ENCODE measurements around the gene TIGD1.
"Not testable (repeated sequence)": the region's sequence is repeated elsewhere in the genome, so short reads cannot be mapped to it uniquely, and the experiment has no call there.

Gene TIGD1

DNA sequence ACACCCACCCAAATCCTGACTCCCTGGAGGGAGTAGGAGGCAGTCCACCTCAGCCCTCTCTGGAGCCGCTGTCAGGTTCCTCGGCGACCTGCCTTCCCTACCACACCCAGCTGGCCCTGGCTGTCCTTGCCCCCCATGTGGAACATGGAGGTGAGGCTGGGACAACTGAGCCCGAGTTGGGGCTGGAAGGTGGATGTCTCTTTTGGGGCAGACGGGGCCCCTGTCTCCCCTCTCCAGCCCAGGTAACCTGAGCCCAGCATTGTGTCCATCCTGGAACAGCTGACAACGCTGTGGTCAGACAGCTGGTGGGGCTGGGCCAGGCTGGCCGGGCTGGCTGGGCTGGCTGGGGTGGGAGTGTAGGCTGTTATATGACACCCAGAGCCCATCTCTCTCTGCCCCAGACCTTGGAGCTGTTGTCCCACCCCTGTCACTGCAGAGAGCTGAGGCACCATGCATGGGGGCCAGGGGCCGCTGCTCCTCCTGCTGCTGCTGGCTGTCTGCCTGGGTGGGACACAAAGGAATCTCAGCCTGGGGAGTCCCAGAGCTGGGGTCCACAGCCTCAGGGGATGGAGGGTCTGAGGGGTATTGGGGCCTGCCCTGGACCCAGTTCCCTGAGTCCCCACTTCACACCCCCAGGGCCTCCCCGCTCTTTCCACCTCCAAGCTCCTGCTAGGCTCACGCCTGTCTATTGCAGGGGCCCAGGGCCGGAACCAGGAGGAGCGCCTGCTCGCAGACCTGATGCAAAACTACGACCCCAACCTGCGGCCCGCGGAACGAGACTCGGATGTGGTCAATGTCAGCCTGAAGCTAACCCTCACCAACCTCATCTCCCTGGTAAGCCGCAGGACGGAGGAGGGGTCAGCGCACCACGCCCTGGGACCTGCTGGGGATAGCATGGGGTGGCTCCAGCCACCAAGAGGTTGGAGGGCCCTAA lies 10.8 kb downstream of the TIGD1 start, which contains the start of gene CHRNG:
CHRNG (plus strand) TSS at position 395 of the 934 bp plus-strand sequence; CDS start at position 451, 56 bp downstream.
- no peak for DNase-seq (ENCODE audit: low read depth in 2 of 2)

- DNase-seq (ENCODE audit: low read depth in 2 of 2): no peak
Measured at GRCh38 chr2:232538671-232539070, 11.7 kb downstream of the TIGD1 start.

DNA sequence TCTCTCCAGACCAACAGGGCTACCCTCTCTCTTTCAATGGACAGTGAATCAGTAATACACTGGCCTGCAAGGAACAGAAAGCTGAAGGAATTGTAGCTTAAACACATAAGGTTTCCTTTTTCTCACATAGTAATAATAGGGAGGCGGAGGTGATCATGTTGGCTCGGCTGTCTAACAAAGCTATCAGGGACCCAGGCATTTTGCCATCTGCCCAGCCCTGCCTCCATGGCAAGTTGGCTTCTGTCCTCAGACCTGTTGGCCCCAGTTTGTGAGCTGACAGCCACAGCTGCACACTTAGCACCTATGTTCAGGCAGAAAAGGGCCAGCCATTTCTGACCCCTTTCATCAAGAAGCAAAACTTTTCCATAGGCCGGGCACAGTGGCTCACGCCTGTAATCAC lies 12.9 kb downstream of the TIGD1 start:
- DNase-seq (ENCODE audit: low read depth in 2 of 2): no peak

GRCh38 chr2:232537079-232537478 lies 13.3 kb downstream of the TIGD1 start:
- DNase-seq (ENCODE audit: low read depth in 2 of 2): no peak

DNA sequence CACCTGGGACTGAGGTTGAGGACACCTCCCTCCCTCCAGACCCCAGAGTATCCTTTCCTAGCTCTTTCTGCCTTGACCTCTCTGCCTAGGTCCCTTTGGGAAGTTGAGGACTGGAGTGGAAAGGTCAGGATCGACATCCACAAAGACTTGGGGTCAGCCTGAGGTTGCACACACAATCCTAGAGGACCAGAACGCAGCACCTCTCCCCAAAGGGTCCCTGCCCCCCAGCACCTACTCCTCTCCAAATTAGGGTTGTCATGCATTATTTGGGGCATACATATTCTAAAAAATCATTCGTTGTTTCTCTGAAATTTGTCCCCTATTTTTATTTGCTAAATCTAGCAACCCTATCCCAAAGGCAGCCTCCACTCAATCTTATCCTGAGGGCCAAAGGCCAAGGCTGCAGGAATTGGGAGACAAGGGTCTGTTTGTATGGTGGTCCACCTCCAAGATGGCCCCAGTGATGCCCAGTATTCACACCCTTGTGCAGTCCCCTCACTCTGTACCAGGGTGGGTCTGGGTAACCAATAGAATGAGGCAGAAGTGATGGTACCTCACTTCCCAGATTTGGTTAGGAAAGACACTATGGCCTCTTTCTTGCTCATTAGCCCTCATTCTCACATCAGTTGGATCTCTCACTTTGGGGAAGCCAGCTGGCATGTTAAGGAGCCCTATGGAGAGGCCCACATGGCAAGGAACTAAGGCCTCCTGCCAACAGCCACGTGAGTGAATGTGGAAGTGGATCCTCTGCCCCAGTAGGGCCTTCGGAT lies 14.4 kb downstream of the TIGD1 start:
- no peak for DNase-seq (ENCODE audit: low read depth in 2 of 2)

GRCh38 chr2:232534940-232535651 lies 15.3 kb downstream of the TIGD1 start:
- DNase-seq (ENCODE audit: low read depth in 2 of 2): no peak

DNA sequence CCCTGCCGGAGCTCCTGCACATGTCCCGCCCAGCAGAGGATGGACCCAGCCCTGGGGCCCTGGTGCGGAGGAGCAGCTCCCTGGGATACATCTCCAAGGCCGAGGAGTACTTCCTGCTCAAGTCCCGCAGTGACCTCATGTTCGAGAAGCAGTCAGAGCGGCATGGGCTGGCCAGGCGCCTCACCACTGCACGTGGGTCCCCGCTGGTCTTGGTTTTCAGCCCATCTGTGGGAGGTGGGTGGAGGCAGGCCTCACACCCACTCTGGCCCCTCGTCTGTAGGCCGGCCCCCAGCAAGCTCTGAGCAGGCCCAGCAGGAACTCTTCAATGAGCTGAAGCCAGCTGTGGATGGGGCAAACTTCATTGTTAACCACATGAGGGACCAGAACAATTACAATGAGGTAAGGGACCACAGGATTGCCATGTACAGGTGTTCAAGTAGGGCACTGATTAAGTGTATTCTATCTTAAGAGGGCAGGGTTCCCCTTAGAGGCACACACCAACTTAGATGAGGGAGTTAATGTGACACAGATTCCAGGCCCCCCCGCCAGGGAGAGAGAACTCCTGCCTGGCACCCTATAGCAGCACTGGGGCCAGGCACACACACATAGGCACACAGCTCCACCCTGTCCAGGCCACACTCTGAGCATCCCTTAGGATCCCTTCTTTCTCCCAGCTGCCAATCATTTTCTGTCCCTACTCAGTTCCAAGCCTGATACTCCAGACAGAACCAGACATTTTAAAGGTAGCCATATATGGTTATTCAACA lies 16.2 kb downstream of the TIGD1 start:
- no peak for DNase-seq (ENCODE audit: low read depth in 2 of 2)

- DNase-seq (ENCODE audit: low read depth in 2 of 2): not testable (repeated sequence)
Measured at GRCh38 chr2:232532821-232533220, 17.5 kb downstream of the TIGD1 start.

GRCh38 chr2:232532419-232532818 lies 17.9 kb downstream of the TIGD1 start:
- DNase-seq (ENCODE audit: low read depth in 2 of 2): no peak

- no peak for DNase-seq (ENCODE audit: low read depth in 2 of 2)
Measured at GRCh38 chr2:232530626-232531260, 19.6 kb downstream of the TIGD1 start.

DNA sequence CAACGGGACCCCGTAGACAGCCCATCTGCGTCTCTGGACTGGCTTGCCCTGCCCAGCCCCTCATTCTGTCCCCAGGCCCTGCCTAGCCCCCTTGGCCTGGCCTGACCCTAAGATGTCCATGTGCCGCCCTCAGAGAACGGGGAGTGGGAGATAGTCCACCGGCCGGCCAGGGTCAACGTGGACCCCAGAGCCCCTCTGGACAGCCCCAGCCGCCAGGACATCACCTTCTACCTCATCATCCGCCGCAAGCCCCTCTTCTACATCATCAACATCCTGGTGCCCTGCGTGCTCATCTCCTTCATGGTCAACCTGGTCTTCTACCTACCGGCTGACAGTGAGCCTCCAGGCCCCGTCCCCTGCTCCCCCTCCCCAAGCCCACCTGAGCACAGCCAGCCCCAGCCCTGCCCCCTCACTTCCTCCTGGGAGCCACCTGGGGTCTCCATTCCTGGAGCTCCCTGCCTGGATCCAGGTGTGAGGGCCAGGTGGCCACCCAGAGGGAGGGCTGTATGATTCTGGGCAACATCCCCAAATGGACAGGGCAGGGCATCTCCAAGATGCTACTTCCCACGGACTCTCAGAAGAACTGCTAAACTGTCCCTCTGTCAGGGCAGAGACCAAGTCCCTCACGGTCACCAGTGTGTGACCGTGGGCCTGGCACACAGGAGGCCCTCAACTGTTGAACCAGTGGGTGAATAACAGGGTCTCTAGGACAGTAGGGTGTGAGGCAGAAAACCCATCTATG lies 20.4 kb downstream of the TIGD1 start:
- no peak for DNase-seq (ENCODE audit: low read depth in 2 of 2)

DNA sequence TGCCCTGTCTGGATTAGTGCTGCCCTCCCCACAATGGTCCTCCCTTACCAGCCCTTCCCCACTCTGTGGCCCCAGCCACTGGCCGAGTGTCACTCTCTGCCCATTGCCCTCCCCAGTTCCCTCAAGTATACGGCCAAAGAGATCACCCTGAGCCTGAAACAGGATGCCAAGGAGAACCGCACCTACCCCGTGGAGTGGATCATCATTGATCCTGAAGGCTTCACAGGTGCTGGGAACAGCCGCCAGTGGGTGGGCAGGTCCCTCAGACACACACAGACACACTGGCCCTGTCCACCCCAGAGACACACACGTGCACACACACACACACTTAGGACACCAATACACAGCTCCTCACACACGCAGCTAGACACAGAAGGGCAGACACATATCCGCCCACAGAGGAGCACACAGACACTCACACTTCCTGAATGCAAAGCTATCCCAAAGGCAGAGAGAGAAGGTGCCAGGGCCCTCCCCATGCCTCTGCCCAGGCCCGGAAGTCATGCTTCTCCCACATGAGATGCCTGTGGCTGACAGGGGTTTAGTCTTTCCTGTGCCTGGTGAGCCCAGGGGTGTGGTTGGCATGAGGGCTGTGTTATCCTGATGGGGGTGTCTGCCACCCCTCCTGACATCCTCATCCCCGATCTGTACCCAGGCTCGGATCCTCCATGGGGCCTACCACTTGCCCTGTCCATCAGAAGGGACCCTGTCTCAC lies 21.5 kb downstream of the TIGD1 start:
- no peak for DNase-seq (ENCODE audit: low read depth in 2 of 2)

- DNase-seq (ENCODE audit: low read depth in 2 of 2): no peak
Measured at GRCh38 chr2:232527905-232528470, 22.4 kb downstream of the TIGD1 start.

GRCh38 chr2:232526372-232526941 lies 23.9 kb downstream of the TIGD1 start:
- no peak for DNase-seq (ENCODE audit: low read depth in 2 of 2)

DNA sequence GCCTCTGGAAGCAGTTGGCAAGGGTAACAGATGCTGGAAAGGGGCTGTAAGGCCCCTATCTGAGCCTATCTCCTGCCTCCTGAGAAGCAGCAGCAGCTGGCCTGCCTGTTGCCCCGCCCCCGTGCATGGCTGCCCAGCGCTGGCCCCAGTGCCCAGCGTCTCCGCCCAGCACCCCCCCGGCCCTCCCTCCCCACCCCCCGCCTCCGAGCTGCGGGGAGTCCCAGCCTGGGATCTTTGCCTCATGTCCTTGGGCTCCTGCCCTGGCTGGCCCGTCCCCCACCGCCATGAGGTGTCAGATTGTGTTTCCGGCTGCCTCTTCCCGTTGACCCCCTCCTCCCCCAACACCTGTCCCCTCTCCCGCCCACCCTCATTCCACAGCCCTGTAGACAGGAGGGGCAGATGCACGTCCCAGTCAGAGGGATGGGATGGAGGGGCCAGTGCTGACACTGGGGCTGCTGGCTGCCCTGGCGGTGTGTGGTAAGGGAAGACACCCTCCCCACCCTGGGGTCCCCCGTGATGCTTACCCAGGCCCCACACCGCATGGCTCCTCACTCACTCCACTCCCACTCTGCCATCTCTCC lies 24.5 kb downstream of the TIGD1 start, which contains the start of gene CHRND:
CHRND (plus strand) TSS at position 370 of the 581 bp plus-strand sequence; CDS start at position 426, 56 bp downstream.
- DNase-seq (ENCODE audit: low read depth in 2 of 2): no peak

- no peak for DNase-seq (ENCODE audit: low read depth in 2 of 2)
Measured at GRCh38 chr2:232525199-232525598, 25.2 kb downstream of the TIGD1 start.

DNA sequence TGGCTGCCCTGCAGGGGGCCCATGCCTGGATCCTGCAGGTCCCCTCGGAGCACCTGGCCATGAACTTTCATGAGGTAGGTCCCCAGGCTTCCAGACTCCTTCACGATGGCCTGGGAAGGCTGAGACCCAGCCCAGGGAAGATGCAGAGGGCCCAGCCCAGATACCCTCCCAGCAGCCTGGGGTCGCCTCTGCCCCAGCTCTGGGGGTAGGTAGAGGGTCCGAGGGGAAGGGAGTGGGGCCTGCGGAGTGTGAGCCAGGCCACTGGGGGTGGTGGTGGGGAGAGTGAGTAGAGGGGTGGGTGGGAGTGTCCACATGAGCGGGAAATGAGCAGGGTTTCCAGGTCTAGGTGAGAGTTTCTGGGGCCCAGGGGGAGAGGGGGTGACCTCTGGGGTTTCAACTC lies 25.6 kb downstream of the TIGD1 start:
- DNase-seq (ENCODE audit: low read depth in 2 of 2): no peak
